HG03196 (cell line): ENCODE results near the gene RPLP2.

ENCODE experiments used
- ATAC-seq: cut with Tn5 transposase; IDR thresholded peaks from one replicate; pipeline ENCODE4 v1.9.1; 2021; ENCODE audit not compliant: unreplicated experiment

Gene RPLP2

GRCh38 chr11:862081-862661, 52.4 kb downstream of the RPLP2 start:
- ATAC-seq: no peak
